HEK293 (cell line): Measurements from ENCODE around the gene MLLT6.
A peak's percentile ranks its signal among the peaks of the same experiment; 100 is the strongest.

Experiments
- CTCF ChIA-PET: fragments of 350-600 bp; formaldehyde crosslinking; extraction: SDS; loops from one replicate; lab custom pipeline; 2021; ENCODE audit warnings: antibody characterized with exemption; lab: Yijun Ruan, JAX
- POLR2A ChIA-PET: fragments of 300-600 bp; formaldehyde crosslinking; extraction: SDS; loops from one replicate; lab custom pipeline; 2020; ENCODE audit warnings: antibody characterized with exemption, inconsistent platforms; lab: Yijun Ruan, JAX
- H3K27ac ChIP-seq: fragments of 200-500 bp; sonication (Bioruptor generic); 2 replicates; pipeline ENCODE4 v1.5.1; 2014; ENCODE audit warnings: low read depth, low read length, control low read depth, inconsistent platforms; ENCODE audit errors: extremely low read depth
- H3K36me3 ChIP-seq, 2 experiments: fragments of 200-500 bp in 1 of 2; sonication (Bioruptor generic) in 1 of 2; 1 replicate in 1 of 2; 2 replicates in 1 of 2; pipeline ENCODE4 v1.5.1; 2014 to 2017; ENCODE audit warnings: inconsistent platforms in 2 of 2, low read length in 2 of 2; ENCODE audit not compliant: control insufficient read depth in 2 of 2, insufficient read depth in 1 of 2
- H3K4me1 ChIP-seq: fragments of 200-500 bp; sonication (Bioruptor generic); 2 replicates; pipeline ENCODE4 v1.5.1; 2014; ENCODE audit warnings: mild to moderate bottlenecking, low read length, inconsistent platforms; ENCODE audit not compliant: control insufficient read depth, insufficient read depth
- H3K4me3 ChIP-seq: 2 replicates; pipeline ENCODE4 v1.5.1; 2011; ENCODE audit warnings: low read depth, mild to moderate bottlenecking, control low read depth, low read length, moderate library complexity
- H3K9me3 ChIP-seq: fragments of 200-500 bp; sonication (Bioruptor generic); 2 replicates; pipeline ENCODE4 v1.5.1; 2014; ENCODE audit warnings: low read depth, low read length, inconsistent platforms; ENCODE audit not compliant: control insufficient read depth, insufficient read depth
- EGR2 ChIP-seq: fragments of 450-650 bp; formaldehyde crosslinking; IDR thresholded peaks from 2 replicates; pipeline ENCODE4 v1.5.1; 2016; ENCODE audit warnings: low read depth, missing biosample characterization, missing genetic modification characterization
- KLF1 ChIP-seq: fragments of 450-650 bp; formaldehyde crosslinking; IDR thresholded peaks from 2 replicates; pipeline ENCODE4 v1.5.1; 2016; ENCODE audit warnings: missing biosample characterization, missing genetic modification characterization
- PRDM2 ChIP-seq: fragments of 450-650 bp; formaldehyde crosslinking; IDR thresholded peaks from 2 replicates; pipeline ENCODE4 v1.5.1; 2016; ENCODE audit warnings: missing biosample characterization, missing genetic modification characterization, borderline replicate concordance
- ZBTB26 ChIP-seq: fragments of 450-650 bp; formaldehyde crosslinking; optimal IDR thresholded peaks from 2 replicates; pipeline ENCODE3; 2016; ENCODE audit warnings: missing biosample characterization, mild to moderate bottlenecking, missing genetic modification characterization
- ZBTB48 ChIP-seq: fragments of 450-650 bp; formaldehyde crosslinking; IDR thresholded peaks from 2 replicates; pipeline ENCODE4 v1.5.1; 2016; ENCODE audit warnings: missing biosample characterization, missing genetic modification characterization
- ZBTB49 ChIP-seq: fragments of 450-650 bp; formaldehyde crosslinking; IDR thresholded peaks from 2 replicates; pipeline ENCODE4 v1.5.1; 2016; ENCODE audit warnings: missing biosample characterization, missing genetic modification characterization, low read depth
- ZBTB8A ChIP-seq: fragments of 450-650 bp; formaldehyde crosslinking; IDR thresholded peaks from 2 replicates; pipeline ENCODE4 v1.5.1; 2016; ENCODE audit warnings: missing biosample characterization, missing genetic modification characterization
- ZFHX2 ChIP-seq: fragments of 450-650 bp; formaldehyde crosslinking; conservative IDR thresholded peaks from 2 replicates; pipeline ENCODE4 v1.5.1; 2016; ENCODE audit warnings: missing biosample characterization, missing genetic modification characterization
- ZNF114 ChIP-seq: fragments of 450-650 bp; formaldehyde crosslinking; IDR thresholded peaks from 2 replicates; pipeline ENCODE4 v1.5.0; 2017; ENCODE audit warnings: missing biosample characterization, missing genetic modification characterization
- ZNF23 ChIP-seq: fragments of 450-650 bp; formaldehyde crosslinking; IDR thresholded peaks from 2 replicates; pipeline ENCODE4 v1.5.1; 2016; ENCODE audit warnings: missing biosample characterization, missing genetic modification characterization, borderline replicate concordance
- ZNF292 ChIP-seq: fragments of 450-650 bp; formaldehyde crosslinking; IDR thresholded peaks from 2 replicates; pipeline ENCODE4 v1.5.1; 2016; ENCODE audit warnings: low read depth, missing biosample characterization, missing genetic modification characterization, borderline replicate concordance
- ZNF394 ChIP-seq: fragments of 450-650 bp; formaldehyde crosslinking; IDR thresholded peaks from 2 replicates; pipeline ENCODE4 v1.5.1; 2016; ENCODE audit warnings: missing biosample characterization, missing genetic modification characterization, mild to moderate bottlenecking, moderate library complexity, borderline replicate concordance
- ZNF548 ChIP-seq: fragments of 450-650 bp; formaldehyde crosslinking; IDR thresholded peaks from 2 replicates; pipeline ENCODE4 v1.5.1; 2016; ENCODE audit warnings: missing biosample characterization, missing genetic modification characterization
- ZNF561 ChIP-seq: fragments of 450-650 bp; IDR thresholded peaks from 2 replicates; pipeline ENCODE4 v1.5.1; 2018; ENCODE audit warnings: missing biosample characterization, missing genetic modification characterization, borderline replicate concordance
- ZNF664 ChIP-seq: fragments of 450-650 bp; formaldehyde crosslinking; IDR thresholded peaks from 2 replicates; pipeline ENCODE4 v1.5.1; 2016; ENCODE audit warnings: missing biosample characterization, missing genetic modification characterization
- ZNF791 ChIP-seq: fragments of 450-650 bp; formaldehyde crosslinking; IDR thresholded peaks from 2 replicates; pipeline ENCODE4 v1.5.1; 2016; ENCODE audit warnings: missing biosample characterization, missing genetic modification characterization
- ZSCAN18 ChIP-seq: fragments of 450-650 bp; formaldehyde crosslinking; IDR thresholded peaks from 2 replicates; pipeline ENCODE4 v1.5.1; 2016; ENCODE audit warnings: missing biosample characterization, missing genetic modification characterization
- ZXDB ChIP-seq: fragments of 450-650 bp; formaldehyde crosslinking; IDR thresholded peaks from 2 replicates; pipeline ENCODE4 v1.5.1; 2016; ENCODE audit warnings: missing biosample characterization, missing genetic modification characterization

Gene MLLT6

GRCh38 chr17:38712593-38712992 is 7.5 kb downstream of the MLLT6 start:
- no peak for TF ChIP-seq ZNF114 (tag by site-specific recombination)
- TF ChIP-seq ZNF23 (tag by site-specific recombination), result no peak
- TF ChIP-seq KLF1 (tag by site-specific recombination), result no peak
- TF ChIP-seq ZBTB49 (tag by site-specific recombination), result no peak
- TF ChIP-seq ZBTB8A (tag by site-specific recombination), result no peak
- peak; percentile 25; the same call in 1 of the 2 replicates for TF ChIP-seq ZFHX2 (tag by site-specific recombination)
- no peak for TF ChIP-seq ZNF548 (tag by site-specific recombination)
- no peak for TF ChIP-seq PRDM2 (tag by site-specific recombination)
- TF ChIP-seq ZNF394 (tag by site-specific recombination), result no peak
- TF ChIP-seq ZNF561, result no peak
- no peak for TF ChIP-seq ZBTB26
- TF ChIP-seq ZXDB, result no peak
- no peak for TF ChIP-seq ZNF664 (tag by site-specific recombination)
- peak; percentile 51 for TF ChIP-seq EGR2 (tag by site-specific recombination)
- no peak for TF ChIP-seq ZNF791 (tag by site-specific recombination)
- no peak for TF ChIP-seq ZNF292 (tag by site-specific recombination)
- no peak for TF ChIP-seq ZBTB48
- TF ChIP-seq ZSCAN18 (tag by site-specific recombination), result no peak
- Histone ChIP-seq H3K4me3 (no peak overlapping the region), H3K4me1 (no peaks in the 10 kb centered on the region), H3K27ac (no peak overlapping the region), H3K9me3 (no peaks in the 10 kb centered on the region), H3K36me3 (peaks cover 10 to 97% of the 10 kb centered on the region in 2 experiments; a peak in 2 of 3 replicates)
- POLR2A ChIA-PET, result no interaction called here
- CTCF ChIA-PET, result interaction anchor here (0.6 to 1.2 kb wide), 2 partner anchors 22 to 289 kb away, joined by 3 to 4 read pairs; no protein-coding TSS in a partner anchor
